AG09309 (cell line): ENCODE data around the gene DNAH5.

Source experiments
- DNase-seq: peaks from one replicate; pipeline ENCODE4 v3.0.0-alpha.2; 2010; ENCODE audit warnings: low read depth
- H3K4me3 ChIP-seq: 2 replicates; pipeline ENCODE4 v1.5.1; 2011; ENCODE audit warnings: mild to moderate bottlenecking, low read depth, low read length, moderate library complexity; ENCODE audit not compliant: control insufficient read depth
- TF ChIP-seq, protein P1 (sequence below): IDR thresholded peaks from 2 replicates; pipeline ENCODE4 v1.5.1; 2011; ENCODE audit warnings: mild to moderate bottlenecking, low read depth, low read length, inconsistent platforms; ENCODE audit not compliant: insufficient read depth, control insufficient read depth; ENCODE audit errors: missing control alignments

DNAH5 gene

GRCh38 chr5:13708906-13709305 lies 235.6 kb downstream of the DNAH5 start:
- no peak overlapping the region for H3K4me3 ChIP-seq
- no peak for DNase-seq
- TF ChIP-seq, protein P1, sequence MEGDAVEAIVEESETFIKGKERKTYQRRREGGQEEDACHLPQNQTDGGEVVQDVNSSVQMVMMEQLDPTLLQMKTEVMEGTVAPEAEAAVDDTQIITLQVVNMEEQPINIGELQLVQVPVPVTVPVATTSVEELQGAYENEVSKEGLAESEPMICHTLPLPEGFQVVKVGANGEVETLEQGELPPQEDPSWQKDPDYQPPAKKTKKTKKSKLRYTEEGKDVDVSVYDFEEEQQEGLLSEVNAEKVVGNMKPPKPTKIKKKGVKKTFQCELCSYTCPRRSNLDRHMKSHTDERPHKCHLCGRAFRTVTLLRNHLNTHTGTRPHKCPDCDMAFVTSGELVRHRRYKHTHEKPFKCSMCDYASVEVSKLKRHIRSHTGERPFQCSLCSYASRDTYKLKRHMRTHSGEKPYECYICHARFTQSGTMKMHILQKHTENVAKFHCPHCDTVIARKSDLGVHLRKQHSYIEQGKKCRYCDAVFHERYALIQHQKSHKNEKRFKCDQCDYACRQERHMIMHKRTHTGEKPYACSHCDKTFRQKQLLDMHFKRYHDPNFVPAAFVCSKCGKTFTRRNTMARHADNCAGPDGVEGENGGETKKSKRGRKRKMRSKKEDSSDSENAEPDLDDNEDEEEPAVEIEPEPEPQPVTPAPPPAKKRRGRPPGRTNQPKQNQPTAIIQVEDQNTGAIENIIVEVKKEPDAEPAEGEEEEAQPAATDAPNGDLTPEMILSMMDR = no peak

GRCh38 chr5:13708432-13708831 lies 236.1 kb downstream of the DNAH5 start:
- no peak for DNase-seq
- TF ChIP-seq, protein P1 = no peak
- H3K4me3 ChIP-seq = no peak overlapping the region

DNA sequence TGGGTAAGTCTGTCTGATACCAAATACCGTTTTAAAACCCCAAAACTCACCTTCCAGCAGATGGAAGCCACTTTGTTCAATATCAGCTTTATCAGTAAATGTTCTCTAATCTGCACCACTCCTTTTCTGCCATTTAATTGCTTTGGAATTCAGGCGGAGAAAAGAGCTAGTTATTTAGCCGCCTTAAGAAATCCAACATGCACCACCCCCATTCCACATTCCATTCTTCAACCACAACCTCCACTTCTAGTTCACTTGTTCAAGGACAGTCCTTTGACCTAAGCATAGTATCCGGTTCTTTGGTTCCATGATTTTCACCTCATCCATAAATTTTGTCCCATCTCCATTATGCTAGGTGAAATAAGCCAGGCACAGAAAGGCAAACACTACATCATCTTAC lies 240.1 kb downstream of the DNAH5 start:
- H3K4me3 ChIP-seq = no peak overlapping the region
- TF ChIP-seq, protein P1 = no peak
- DNase-seq = no peak

GRCh38 chr5:13700626-13701025 lies 243.9 kb downstream of the DNAH5 start:
- no peak for DNase-seq
- TF ChIP-seq, protein P1 = no peak

GRCh38 chr5:13698885-13699284 lies 245.6 kb downstream of the DNAH5 start:
- DNase-seq = no peak
- TF ChIP-seq, protein P1 = no peak
- no peak overlapping the region for H3K4me3 ChIP-seq

More at GRCh38 chr5:13700626-13701025, 243.9 kb downstream of the DNAH5 start:
- H3K4me3 ChIP-seq = no peak overlapping the region

DNA sequence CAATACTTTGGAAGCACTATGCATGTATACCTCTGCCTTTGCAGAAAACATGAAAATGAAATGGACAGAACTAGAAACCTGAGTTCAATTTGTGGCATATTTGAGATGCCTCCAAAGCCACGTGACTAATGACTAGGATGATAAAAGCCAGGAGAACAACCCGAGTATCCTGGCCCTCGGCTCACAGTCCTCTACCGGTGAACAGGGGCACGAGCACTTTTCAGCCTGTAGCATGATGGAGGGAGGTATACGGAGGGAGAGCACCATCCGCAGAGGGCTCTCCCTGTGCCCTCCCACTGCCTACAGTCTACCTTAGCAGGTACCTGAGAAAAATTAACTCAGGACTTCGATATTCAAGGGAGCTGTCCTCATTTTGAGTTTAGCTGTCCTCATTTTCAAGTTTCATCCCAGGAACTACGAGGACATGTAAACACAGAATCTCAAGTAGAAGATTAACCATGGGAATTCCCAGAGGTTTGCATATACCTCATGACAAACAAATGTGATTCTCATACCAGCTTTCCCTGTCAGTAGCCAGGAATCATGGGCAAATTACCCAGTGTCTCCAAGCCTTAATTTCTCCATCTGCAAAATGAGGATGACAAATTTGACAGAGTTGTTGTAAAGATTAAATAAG lies 249.3 kb downstream of the DNAH5 start:
- TF ChIP-seq, protein P1 = no peak
- no peak for DNase-seq
- no peak overlapping the region for H3K4me3 ChIP-seq
